NCI-H2227 treated with DMSO at 0.1 percent for 48 hours (cell line): ENCODE data around the gene REEP3.
A peak's percentile ranks its signal among the peaks of the same experiment; 100 is the strongest.

Experiments used
- DNase-seq: peaks from one replicate; lab custom pipeline; 2025; lab: John Stamatoyannopoulos, UW

Gene REEP3

DNA sequence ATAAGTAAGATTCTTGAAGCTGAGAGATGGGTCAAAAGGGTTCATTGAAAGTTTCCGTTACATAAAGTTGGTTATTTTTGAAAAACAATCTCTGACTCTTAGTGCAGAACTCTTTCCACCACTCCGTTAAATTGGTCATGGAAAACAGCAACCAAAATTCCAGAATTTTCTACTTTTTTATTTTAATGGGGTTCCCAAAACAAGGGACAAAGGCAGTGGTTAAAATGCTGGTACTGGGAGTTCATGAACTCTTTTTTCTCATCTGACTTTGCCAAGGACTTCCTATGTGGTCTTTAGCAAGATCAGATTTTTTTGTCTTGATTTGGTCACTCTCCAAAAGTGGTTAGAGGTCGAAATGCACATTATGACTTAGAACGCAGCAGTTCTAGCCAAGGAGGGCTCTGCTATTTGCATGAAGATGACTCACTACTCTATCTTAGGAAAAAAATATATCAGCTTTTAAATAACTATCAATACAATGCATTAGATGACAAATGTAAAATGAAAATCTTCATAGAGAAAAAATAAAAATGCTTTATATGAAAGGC, 145.7 kb downstream of the REEP3 start:
- DNase-seq, result no peak

DNA sequence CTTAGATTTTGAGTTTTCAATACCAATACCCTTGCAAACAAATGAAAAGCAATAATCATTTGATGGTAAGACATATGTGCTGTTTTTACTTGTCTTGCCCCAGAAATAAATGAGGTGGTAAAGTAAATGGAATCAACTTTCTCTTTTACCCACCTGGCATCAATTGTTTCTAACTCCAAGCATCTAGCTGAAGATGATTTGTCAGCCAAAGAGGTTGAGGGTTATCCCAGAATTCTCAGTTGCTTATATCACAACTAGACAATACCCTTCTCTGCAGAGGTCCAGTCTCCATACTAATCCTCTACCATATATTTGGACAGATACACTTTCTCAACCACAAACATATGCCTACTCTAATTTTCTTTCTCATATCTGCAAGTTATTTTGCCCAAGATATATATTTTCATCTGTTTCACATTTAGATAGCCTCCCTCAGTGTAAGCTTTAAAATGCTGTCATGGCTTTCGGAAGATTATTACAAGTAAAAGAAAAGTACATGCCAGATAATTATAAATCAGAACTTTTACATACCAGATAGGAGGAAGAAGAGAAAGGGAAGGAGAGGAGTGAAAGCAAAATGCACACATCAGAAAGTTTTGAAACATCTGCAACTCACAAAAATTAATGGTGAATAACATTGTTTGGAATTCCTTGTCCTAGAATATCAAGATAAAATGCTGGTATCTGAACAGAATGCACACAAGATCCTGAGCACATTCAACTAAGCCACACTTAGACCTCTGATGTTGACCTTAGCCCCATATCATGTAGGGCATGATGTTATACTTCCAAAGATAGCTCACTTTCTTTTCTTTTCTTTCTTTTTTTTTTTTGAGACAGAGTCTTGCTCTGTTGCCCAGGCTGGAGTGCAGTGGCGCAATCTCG, 146.6 kb downstream of the REEP3 start:
- no peak for DNase-seq

DNA sequence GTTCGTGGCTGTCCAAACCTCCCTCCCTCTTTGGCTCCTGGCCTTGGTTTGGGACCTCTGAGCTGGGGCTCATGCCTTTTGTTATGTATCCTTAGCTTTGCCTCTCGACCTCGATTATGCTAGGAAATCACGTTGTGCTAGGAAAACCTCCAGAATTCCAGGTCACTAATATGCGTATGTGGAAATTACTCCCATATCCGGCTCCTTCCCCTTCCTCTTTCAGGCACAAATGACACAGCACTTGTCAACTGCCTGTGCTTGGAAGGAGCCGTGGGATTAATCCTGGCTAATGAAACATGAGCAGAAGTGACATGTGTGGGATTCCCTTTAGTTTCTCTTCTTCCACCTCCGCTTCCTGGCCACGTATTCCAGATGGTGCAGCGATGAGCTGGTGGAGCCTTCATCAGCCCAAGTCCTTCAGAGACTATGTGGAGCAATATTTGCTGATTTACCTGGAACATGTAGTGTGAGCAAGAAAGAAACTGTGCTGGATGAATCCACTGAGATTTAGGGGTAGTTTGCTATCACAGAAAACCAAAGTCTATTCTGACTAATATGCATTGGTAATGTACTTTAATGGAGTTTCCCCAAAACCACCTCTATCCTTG, 149.2 kb downstream of the REEP3 start:
- no peak for DNase-seq

DNA sequence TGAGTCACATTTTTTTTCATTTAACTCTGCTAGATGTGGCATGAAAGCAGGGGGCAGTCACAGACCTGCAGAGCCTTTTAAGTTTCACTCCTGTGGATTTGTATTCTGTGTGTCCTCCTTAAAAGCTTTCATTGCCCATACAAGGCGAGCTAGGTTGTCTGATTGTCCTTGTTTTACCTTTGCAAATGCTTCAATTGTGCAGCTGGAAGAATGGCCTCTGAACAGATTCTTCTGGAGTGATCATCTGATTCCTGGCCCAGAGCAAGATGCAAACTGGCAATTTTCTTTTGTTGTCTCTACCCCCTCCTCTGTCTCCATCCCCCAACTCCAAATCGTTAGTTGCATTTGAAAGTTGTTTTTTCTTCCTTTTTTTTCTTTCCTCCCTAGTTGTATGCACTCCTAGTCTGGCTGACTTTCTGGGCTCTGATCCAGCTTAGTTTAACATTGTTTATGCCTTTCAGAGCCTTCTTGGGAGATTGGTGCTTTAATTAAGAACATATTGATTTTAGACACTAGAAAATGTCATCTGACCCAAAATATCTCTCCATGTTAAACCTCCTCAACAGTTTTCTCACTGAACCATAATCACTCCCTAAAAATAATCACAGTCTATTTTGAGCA, 150.2 kb downstream of the REEP3 start:
- DNase-seq, result peak; percentile 88

GRCh38 chr10:63672491-63672890, 151.3 kb downstream of the REEP3 start:
- DNase-seq, result no peak

DNA sequence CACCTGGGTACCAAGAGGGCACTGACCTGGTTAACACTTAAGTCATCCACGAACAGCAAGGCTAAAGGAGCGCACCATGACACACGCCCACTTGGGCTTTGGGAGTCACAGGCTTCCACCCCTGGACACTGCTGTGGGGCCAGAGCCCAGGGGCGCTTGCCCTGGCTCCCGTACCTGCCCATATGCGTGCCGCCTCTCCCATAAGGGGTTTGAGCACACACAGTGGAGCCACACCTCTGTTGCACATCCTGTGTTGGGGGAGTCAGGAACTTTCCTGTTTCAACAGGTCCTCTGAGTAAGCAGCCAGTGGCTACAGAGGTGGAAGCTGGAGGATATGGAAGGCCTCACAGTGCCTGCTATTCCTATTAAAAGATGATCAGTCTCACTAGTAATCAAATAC, 152.0 kb downstream of the REEP3 start:
- DNase-seq, result no peak

GRCh38 chr10:63673846-63674245, 152.6 kb downstream of the REEP3 start:
- no peak for DNase-seq
